T-helper 9 cell (primary cell): ENCODE data around the gene ESAM.

Experiments
- DNase-seq: peaks from one replicate; pipeline ENCODE4 v3.0.0-alpha.2; 2020

Gene ESAM

DNA sequence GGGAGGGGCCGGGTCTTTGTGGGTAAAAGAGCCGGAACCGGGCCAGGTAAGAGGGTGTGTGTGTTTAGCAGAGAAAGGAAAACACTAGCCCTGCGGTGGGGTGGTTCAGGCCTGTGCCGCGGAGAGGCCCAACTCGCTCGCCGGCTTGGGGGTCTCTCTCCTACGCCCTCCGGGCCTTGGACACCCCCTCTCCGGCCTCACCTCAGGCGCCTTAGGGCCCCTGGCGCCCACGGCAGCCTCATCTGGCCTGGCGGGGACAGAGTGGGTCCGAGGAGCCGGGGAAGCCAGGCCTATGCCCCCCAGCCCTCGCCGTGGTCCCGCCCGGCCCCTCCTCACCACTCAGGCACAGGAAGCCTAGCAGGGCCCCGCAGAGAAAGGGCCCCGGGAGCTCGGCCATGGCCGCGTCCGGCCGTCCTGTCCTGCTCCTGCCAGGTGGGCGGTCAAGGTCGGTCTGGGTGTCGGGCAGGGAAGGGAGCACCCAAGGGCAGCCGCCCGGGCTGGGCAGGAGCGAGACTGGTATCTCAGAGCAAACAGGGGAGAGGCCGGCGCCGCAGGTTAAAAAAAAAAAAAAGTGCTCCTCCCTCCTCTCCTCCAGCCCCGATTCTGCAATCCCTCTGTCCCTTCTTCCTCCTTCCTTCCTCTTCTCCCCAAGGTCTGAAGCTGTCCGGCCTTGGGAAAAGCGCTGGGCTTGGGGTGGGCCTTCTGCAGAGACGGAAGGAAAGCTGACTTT, 10.2 kb downstream of the ESAM start, which contains the start of gene VSIG2:
Gene VSIG2, minus strand, starts transcription at position 515 of the 730 bp plus-strand sequence. Its CDS starts 118 bp downstream, at position 397.
- DNase-seq: no peak

DNA sequence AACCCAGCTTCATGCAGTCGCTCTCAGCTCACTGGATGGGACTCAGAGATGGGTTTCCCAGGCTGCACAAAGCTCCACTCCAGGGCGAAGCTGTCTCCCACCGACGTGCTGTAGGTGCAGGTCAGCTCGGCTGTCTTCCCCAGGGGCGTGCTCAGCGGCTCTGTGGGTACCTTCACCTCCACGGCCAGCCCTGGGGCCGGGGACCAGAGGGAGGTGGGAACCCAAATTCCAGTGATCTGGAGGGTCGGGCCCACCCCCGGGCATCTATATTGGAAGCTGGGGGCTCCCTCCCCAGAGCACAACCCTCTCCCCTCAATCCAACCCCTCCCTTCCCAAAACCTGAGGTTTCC, 10.7 kb downstream of the ESAM start:
- no peak for DNase-seq

DNA sequence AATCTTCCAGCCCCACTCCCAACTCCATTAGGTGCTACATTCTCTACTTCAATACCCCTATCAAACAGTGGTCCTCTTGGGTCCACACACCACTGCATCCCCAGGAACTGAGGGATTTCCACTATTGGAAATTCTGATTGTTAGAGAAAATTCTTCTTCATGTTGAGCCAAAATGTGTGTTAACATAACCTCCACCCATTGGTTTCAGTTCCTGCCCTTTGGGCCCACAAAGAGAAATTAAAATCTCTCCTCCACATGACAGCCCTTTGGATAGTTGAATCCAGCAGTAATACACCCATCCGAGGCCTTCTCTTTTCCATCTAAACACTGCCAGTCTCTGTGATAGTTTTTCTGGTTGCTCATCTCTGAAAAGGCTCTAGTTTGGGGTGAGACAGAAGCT, 12.2 kb downstream of the ESAM start:
- DNase-seq: no peak

DNA sequence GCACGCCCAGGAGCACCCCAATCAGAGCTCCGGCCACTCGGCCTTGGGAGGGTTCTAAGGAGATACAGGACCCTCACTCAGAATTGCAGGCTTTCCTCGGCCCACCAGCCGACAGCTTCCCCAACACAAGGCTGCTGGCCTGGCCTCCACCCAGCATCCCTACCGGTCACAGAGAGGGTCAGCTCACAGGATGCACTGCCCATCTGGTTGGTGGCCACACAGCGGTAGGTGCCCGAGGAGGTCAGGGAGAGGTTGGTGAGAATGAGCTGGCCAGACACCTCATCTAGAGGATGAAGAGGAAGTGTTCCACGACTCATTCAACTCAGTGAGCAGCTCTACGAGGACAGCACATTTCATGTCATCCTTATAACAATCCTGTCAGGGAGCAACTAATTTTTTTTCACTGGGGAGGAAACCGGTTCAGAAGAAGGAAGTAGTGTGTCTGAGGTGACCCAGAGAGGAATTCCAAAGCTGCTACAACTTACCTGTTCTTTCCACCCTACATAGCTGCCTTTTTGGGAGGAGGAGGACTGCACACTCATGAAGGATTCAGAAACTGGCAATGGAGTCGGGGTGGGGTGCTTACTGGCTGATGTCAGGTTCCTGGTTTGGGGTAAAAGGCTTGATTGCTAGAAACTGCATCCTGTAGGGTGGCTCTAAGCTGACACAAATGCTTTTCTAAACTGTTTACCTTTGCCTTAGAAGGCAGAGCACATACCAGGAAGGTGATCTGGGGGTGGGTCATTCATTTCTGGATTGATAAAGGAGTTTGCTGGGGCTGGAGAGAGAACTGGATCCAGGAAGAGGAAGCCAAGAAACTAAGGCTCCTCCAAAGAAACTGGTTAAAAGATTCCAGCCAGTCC, 13.4 kb downstream of the ESAM start:
- no peak for DNase-seq

DNA sequence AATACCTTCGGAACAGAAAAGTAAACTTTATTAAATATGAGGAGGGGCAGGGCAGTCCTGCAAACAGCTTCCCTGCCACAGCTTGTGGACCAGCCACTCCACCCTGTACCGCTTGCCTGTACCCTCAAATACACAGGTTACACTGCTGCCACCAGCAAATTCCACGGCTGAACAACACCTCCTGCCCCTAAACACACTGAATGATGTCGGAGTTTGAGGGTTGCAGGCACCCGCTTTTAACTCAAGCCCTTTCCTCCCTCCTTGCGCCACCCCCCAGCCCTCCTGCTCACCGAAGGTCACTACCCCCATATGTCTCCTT, 14.0 kb downstream of the ESAM start:
- no peak for DNase-seq

DNA sequence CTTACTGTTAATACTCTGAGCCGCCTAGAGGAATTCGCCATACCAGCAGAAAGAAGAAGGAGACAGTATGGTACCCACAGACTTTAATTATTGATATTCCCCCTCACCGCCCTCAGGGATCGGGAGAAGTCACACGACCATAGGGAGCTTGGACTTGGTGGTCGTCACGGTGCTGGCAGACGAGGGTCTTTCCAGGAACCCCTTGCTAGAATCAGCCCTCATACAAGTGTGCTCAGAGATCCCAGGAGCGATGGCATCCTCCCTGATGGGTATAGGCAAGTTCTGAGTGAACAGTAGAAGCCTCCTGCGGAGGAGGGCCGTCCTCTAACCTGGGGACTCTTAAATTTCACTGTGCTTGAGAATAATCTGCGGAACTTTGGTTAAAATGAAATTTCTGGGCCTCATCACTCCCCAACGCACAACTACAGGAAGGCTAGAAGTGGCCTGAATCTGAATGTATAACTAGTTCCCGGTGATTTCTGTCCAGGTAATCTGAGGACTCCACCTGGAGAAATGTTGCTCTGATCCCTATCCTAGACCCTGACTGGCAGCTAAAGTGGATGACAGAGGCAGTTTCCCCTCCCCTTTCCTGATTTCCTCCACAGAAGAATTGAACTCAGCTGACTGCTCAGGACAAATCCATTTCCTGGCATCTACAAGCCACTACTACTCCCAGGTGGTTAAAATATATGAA, 14.5 kb downstream of the ESAM start:
- DNase-seq: no peak

DNA sequence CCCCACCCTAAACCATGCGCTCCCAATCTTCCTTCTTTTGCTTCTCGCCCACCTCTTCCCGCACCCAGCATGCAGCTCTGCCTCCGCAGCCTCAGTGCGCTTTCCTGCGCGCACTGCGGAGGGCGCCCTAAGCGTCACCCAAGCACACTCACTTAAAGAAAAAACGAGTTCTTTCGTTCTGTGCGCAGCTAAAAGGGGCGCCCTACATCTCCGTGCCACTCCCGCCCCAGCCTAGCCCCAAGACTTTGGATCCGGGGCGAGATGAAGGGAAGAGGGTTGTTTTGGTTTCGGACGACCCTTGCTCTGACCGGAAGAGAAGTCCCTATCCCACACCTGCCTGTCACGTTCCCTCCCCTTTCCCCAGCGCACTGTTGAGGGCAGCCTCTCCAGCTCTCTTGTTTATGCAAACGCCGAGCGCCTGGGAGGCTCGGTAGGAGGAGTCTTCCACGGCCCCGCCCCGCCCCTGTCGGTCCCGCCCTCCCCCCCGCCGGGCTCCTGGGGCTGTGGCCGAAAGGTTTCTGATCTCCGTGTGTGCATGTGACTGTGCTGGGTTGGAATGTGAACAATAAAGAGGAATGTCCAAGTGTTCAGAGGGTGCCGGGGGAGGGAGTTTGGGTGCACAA, 15.4 kb downstream of the ESAM start:
- DNase-seq: peak; percentile 71

DNA sequence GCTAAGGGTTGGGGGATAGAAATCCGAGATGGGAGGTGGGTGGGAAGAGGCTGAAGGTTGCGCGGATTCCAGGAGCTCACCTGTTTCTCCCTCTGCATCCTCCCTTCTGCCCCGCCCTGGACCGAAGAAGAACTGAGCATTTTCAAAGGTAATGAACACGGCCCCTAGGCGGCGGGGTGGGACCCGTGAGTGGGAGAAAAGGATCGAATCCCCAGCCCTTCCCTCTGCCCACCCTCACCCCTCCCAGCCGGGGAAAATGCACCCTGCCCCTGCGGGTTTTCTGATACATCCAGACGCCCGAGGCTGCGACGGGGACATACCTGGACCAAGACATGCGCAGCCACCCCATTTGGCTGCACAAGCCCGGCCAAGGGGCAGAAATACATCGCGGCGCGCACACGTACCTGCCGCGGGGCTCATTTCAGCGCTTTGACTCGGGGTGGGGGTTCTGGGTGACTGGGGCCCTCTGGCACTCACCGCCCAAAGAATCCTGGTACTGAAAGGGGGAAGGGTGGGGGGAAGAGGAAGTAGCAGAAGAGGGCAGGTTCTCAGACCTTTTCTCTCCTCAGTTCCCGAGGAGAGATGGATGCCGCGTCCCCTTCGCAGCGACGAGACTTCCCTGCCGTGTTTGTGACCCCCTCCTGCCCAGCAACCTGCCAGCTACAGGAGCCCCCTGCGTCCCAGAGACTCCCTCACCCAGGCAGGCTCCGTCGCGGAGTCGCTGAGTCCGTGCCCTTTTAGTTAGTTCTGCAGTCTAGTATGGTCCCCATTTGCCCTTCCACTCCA, 16.1 kb downstream of the ESAM start:
- no peak for DNase-seq

DNA sequence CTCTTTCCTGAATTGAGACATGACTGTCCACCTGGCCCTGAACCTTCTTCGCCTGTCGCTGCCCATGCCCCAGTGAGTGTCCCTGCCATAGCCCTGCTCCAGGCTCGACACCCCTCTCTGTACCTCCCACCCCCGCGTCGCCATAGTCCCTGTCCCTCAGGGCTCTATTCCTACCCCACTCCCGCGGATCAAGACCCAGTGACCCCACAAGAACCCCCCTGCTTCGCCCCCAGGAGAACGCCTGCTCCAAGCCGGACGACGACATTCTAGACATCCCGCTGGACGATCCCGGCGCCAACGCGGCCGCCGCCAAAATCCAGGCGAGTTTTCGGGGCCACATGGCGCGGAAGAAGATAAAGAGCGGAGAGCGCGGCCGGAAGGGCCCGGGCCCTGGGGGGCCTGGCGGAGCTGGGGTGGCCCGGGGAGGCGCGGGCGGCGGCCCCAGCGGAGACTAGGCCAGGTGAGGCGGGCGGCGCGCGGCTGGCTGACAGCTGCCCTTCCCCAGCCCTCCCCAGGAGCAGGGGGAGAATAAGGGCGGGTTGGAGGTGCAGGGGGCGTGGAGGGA, 16.7 kb downstream of the ESAM start:
- DNase-seq: no peak

DNA sequence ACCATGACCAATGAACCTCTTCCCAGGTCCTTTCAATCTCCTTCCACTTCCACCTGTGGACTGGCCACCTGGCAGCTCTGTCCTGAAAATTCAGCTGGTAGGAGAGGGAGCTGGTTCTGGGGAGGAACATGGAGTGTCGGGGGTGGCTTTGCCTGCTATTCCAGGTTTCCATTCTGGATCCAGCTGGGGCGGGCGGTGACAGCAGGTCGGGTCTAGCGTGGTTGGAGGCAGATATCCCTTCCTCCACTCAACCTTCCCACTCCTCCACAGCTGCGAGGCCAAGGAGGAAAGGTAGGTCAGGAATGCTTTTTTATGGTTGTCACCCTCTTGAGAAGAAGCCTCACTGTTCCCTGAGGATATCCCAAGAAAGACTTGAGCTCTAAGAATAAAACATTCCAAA, 19.0 kb downstream of the ESAM start:
- DNase-seq: no peak

DNA sequence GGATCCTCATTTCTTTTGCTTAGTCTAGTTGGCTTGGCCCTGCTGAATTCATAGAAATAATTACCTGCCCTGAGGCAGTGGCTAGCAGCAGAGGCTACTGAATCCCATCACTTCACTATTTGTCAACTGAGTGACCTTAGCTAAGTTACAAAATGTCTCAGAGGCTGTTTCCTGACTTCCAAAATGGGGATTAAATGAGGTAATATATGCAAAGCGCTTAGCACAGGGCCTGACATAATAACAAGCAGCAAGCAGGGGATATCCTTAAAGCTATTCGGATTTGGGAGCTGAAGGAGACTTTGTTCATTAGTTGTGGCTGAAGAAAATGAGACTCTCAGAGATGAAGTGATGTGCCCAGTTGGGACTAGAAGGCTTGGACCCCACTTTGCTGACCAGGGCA, 19.5 kb downstream of the ESAM start:
- DNase-seq: no peak

DNA sequence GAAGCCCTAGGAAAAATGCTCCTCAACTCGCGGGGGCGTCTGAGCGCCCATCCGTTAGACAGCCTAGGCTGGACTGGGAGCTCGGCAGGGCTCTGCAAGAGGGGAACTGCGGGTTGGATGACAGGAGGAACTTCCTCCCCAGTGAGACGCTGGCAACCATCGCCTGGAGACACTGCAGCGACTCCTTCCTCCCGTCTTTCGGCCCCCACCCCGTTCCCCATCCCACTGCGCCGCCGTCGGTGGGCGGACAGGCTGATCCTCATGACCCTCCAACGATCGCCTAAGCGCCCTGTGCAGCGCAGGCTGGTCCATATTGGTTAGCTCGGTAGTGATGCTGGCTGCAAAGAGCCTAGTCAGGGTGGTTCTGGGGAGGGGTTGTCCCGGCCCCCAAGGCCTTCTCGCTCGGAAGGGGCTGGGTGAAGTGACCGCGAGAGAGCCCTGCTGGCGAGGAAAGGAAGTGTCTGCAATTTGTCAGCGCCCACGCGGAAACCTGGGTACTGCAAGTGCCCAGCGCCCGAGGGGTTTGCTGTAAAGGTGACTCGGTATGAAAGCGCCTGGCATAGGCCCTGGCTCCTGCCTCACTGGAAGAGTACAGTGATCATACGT, 21.7 kb downstream of the ESAM start:
- no peak for DNase-seq

DNA sequence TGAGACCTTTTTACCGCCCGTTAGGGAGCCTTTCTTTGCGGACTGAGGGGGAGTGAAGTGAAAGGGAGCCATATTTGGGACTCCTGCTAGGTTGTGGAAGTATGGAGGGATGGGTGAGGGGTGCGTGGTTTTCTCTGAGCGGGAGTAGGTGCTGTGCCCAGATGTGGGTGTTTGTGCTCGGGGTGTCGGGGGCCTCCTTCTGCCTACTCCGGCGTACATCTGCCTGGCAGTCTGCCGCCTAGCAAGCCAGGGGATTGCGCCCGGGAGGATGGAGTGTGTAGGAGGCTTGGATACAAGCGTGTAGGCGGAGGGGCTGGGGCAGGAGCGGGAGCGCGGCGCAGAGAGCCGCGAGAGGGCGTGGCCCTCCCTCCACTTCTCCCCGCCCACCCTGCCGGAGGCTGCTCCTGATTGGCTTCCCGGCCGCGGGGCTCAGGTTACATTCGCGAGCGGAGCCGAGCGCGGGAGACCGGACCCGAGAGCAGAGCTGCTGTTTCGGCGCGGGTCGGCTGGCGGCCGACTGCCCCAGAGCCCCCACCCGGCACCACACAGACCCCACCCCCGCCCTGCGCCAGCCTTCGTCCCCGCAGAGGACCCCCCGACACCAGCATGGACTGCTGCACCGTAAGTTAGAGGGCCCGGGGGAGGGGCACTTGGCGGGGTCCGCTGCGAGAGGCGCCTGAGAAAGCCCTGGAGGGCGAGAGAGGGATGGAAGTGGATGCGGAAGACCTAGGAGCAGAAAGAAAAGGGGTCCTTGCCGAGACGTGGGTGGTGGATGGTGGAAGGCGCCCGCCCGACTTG, 22.4 kb downstream of the ESAM start, which contains the start of gene NRGN:
Gene NRGN, plus strand, starts transcription at position 464 of the 798 bp plus-strand sequence. Its CDS starts 143 bp downstream, at position 607.
- peak; percentile 76 for DNase-seq

DNA sequence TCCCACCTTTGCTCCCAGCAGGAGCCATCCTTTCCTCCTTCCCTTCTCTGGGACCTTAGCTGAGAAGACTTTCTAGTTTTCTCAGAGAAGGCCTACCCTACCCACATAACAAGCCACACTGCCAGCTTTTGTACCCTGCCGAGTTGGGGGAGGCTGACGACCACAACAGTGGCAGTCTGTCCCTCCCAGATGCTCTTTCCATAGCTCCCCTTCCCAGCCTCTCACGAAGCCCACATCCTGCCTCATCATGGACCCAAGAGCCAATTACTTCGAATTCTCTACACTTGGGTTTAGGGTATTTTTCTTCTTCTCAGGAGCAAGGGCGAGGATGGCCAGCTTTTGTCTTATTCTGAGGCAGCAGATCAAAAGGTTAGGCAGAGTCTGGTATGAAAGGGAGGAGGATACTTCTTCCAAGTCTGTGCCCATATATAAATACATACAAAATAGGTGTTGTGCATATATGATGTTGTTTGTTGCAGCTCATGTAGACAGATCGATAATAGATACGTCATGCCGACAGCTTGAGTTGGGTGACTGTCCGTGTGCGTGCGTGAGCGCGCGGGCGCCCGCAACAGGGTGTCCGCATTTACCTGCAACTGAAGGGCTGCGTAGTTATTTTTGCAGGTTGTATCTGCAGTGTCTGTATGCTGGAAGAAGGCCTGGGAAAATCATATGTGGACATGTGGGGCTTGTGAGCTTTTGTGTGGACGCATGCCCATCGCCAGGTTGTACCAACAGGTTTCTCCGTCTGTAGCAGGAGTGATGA, 23.2 kb downstream of the ESAM start:
- DNase-seq: no peak

DNA sequence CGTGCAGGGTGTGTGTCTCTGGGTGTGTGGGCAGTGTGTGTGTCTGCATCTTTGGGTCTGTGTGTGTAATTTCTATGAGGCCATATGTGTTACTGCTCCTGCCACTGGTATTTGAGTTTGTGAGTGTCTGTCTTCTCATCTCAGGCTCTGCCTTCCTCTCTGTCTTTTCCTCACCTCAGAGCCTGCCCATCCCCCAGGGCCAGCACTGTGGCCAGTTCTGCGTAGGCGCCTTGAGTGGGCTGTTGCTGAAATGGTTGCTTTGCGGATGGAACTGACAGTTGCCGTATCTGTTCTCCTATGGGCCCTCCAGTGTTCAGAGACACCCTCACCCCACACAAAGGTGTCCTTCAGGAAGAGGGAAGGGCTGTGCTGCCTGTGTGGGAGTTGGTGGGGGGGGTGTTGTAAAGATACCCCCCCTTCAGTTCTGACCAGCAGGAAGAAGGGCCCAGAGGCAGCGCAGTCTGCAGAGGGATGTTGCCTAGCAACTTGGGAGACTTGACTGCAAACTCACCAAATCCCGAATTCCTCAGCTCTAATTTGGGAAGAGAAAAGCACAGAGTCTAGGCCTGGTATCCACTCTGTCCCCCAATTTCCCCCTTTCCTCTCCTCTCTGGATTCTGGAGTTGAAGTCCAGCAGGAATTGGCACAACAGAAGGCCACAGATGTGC, 24.3 kb downstream of the ESAM start:
- no peak for DNase-seq

DNA sequence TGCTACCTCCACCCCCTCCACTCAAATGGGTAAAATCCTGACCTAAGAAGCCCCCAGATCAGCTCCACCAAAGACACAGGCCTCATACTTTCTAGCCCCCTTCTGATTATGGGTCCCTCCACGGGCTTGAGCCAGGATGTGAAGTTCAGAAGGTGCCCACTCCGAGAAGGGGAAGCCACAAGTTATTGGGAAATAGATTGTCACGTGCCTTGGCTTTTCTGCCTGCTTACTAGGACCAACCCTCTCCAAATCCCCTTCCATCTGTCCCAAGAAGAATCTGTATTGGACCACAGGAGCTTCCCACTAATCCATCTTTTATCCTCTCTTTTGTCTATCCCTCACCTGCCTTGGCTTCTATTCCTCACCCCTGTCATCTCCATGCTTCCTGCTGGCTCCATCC, 25.4 kb downstream of the ESAM start:
- DNase-seq: no peak

DNA sequence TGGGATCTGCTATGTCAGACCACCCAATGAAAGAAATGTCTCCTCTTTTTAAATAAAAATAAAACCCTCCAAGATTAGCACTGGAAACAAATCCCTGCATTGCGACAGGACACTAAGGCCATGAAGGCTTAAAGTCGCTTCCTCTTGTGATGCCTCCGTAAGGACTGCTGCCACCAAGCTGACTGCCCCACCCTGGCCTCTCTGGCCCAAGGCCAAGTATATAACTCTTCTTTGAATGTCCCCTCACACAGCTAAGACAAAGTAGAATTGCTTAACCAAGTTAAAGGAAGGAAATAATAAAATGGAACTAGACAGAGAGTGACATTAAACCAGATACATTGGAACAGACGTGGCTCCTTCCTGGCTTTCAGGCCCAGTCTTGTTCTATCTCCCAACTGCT, 29.9 kb downstream of the ESAM start:
- DNase-seq: no peak

DNA sequence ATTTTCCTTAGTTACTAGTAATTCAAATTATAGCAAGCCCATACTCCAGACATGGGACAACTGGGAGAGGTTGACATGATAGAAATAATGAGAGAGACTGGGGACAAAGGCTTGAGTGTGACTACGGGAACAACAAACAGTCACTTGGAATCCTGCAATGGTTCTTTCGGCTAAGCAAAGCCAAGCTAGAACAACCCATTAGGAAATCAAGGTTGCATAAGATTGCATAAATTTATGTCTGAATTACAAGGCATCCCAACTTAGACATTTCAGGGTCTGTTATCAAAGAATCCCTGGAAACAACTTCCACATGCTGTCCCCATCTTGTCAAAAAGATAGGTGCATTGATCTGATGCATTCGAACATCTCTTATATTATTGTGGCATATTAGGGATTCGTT, 32.5 kb downstream of the ESAM start:
- no peak for DNase-seq

DNA sequence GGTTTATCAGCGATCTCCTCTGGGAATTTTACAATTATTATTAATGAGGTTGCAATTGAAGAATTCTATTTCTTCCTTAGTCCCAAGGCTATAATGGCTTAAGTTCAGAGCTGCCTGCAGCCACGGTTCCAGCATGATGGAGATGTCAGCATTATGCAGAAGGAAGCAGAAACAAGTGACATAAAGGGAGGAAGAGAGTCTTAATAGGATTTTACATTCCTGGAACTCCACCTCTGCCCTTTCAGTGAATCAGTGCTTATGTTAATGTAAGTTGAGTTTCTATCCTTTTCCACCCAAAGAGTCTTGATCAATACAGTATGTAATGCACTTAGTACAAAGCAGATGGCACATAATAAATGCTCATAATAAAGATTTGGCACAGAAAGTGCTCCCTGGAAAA, 34.0 kb downstream of the ESAM start:
- no peak for DNase-seq
